ENCODE data around the gene KICS2. TPM values are rescaled to one million over a fixed set of nuclear protein-coding genes. Genes with fewer than 3 reads are reported as not detected.

Gene KICS2
- total RNA-seq, 4 donors from 2014 or later, result 1.6 to 21.3 (median 9.6) TPM

- no peak for TF ChIP-seq POLR2A (IDR thresholded peaks at IDR 0.05)
- TF ChIP-seq CTCF (IDR thresholded peaks at IDR 0.05), result peak in 4 of 6 experiments; percentile 45 to 74 (median 72)
- no peaks in the 10 kb centered on the region for H3K9me3 ChIP-seq
- H3K36me3 ChIP-seq, result no peaks in the 10 kb centered on the region
- H3K27ac ChIP-seq, result peak overlapping the region in 1 of 4 donors; percentile 49
- no peak overlapping the region for H3K4me3 ChIP-seq
- H3K4me1 ChIP-seq, result no peaks in the 10 kb centered on the region
- no peaks in the 10 kb centered on the region for H3K27me3 ChIP-seq
- DNase-seq, result peak in 1 of 3 donors; percentile 54
These were observed 40.4 kb downstream of the KICS2 start for GRCh38 chr12:64181430-64182291.

- H3K36me3 ChIP-seq, result no peaks in the 10 kb centered on the region
- peak overlapping the region in 1 of 4 donors; percentile 49 for H3K27ac ChIP-seq
- H3K4me3 ChIP-seq, result no peak overlapping the region
- TF ChIP-seq POLR2A (IDR thresholded peaks at IDR 0.05) (no peak), CTCF (IDR thresholded peaks at IDR 0.05) (no peak)
- no peaks in the 10 kb centered on the region for H3K4me1 ChIP-seq
- DNase-seq, result no peak
- H3K27me3 ChIP-seq, result no peaks in the 10 kb centered on the region
- no peaks in the 10 kb centered on the region for H3K9me3 ChIP-seq
These were observed 41.1 kb downstream of the KICS2 start for GRCh38 chr12:64180951-64181350.

GRCh38 chr12:64178122-64178521 is 44.0 kb downstream of the KICS2 start:
- H3K27ac ChIP-seq, result no peak overlapping the region

GRCh38 chr12:64177001-64177400 is 45.1 kb downstream of the KICS2 start:
- no peaks in the 10 kb centered on the region for H3K27me3 ChIP-seq

More at GRCh38 chr12:64178122-64178521, 44.0 kb downstream of the KICS2 start:
- Histone ChIP-seq H3K9me3 (no peaks in the 10 kb centered on the region), H3K4me3 (no peak overlapping the region), H3K4me1 (no peaks in the 10 kb centered on the region), H3K36me3 (no peaks in the 10 kb centered on the region), H3K27me3 (no peaks in the 10 kb centered on the region)
- TF ChIP-seq CTCF (IDR thresholded peaks at IDR 0.05) (no peak), POLR2A (IDR thresholded peaks at IDR 0.05) (no peak)
- DNase-seq, result no peak

GRCh38 chr12:64175254-64175945 is 46.7 kb downstream of the KICS2 start:
- Histone ChIP-seq H3K27me3 (no peaks in the 10 kb centered on the region), H3K36me3 (no peaks in the 10 kb centered on the region), H3K4me1 (no peaks in the 10 kb centered on the region), H3K4me3 (no peak overlapping the region), H3K9me3 (no peaks in the 10 kb centered on the region), H3K27ac (no peak overlapping the region)
- DNase-seq, result no peak
- TF ChIP-seq POLR2A (IDR thresholded peaks at IDR 0.05), result no peak
- no peak for TF ChIP-seq CTCF (IDR thresholded peaks at IDR 0.05)

More at GRCh38 chr12:64177001-64177400, 45.1 kb downstream of the KICS2 start:
- H3K27ac ChIP-seq, result no peak overlapping the region
- no peak overlapping the region for H3K4me3 ChIP-seq
- TF ChIP-seq POLR2A (IDR thresholded peaks at IDR 0.05) (no peak), CTCF (IDR thresholded peaks at IDR 0.05) (no peak)
- DNase-seq, result no peak
- H3K9me3 ChIP-seq, result no peaks in the 10 kb centered on the region
- H3K4me1 ChIP-seq, result no peaks in the 10 kb centered on the region
- no peaks in the 10 kb centered on the region for H3K36me3 ChIP-seq

Measured in Peyer's patch (tissue), 4 donors.